ENCODE measurements around the gene MAPKAPK2. TPM values are rescaled to one million over a fixed set of nuclear protein-coding genes. Genes with fewer than 3 reads are reported as not detected.

The MAPKAPK2 gene
- total RNA-seq, 2 donors from 2014 or later: 27.1 to 67.0 TPM

GRCh38 chr1:206779638-206780037 lies 94.9 kb downstream of the MAPKAPK2 start:
- intact Hi-C loops (cut with DNase I): no loop called here
- Histone ChIP-seq H3K27ac (no peak overlapping the region), H3K36me3 (no peaks in the 10 kb centered on the region), H3K4me3 (no peak overlapping the region), H3K27me3 (replicated peaks; ENCODE audit: insufficient read depth) (no peaks in the 10 kb centered on the region), H3K4me1 (replicated peaks) (no peaks in the 10 kb centered on the region), H3K9me3 (no peaks in the 10 kb centered on the region)
- no peak for DNase-seq (ENCODE audit: low spot score)
- 76% methylated on average over 2 of the region's 2 CpGs for WGBS
- TF ChIP-seq POLR2AphosphoS5 (IDR thresholded peaks at IDR 0.05): no peak
- TF ChIP-seq POLR2A (IDR thresholded peaks at IDR 0.05): no peak
- no peak for TF ChIP-seq CTCF (IDR thresholded peaks at IDR 0.05)

GRCh38 chr1:206782448-206782847 lies 97.7 kb downstream of the MAPKAPK2 start:
- Histone ChIP-seq H3K9me3 (no peaks in the 10 kb centered on the region), H3K4me1 (replicated peaks) (no peaks in the 10 kb centered on the region), H3K4me3 (no peak overlapping the region), H3K27me3 (replicated peaks; ENCODE audit: insufficient read depth) (no peaks in the 10 kb centered on the region), H3K36me3 (no peaks in the 10 kb centered on the region), H3K27ac (no peak overlapping the region)
- WGBS: 83% methylated on average over 2 of the region's 2 CpGs
- intact Hi-C loops (cut with DNase I): no loop called here
- no peak for DNase-seq (ENCODE audit: low spot score)
- TF ChIP-seq CTCF (IDR thresholded peaks at IDR 0.05): no peak
- no peak for TF ChIP-seq POLR2A (IDR thresholded peaks at IDR 0.05)
- no peak for TF ChIP-seq POLR2AphosphoS5 (IDR thresholded peaks at IDR 0.05)

GRCh38 chr1:206783506-206783905 lies 98.8 kb downstream of the MAPKAPK2 start:
- 79% methylated on average over 7 of the region's 7 CpGs for WGBS
- Histone ChIP-seq H3K9me3 (no peaks in the 10 kb centered on the region), H3K27me3 (replicated peaks; ENCODE audit: insufficient read depth) (no peaks in the 10 kb centered on the region), H3K27ac (no peak overlapping the region), H3K4me3 (no peak overlapping the region), H3K36me3 (no peaks in the 10 kb centered on the region), H3K4me1 (replicated peaks) (no peaks in the 10 kb centered on the region)
- TF ChIP-seq POLR2A (IDR thresholded peaks at IDR 0.05) (no peak), POLR2AphosphoS5 (IDR thresholded peaks at IDR 0.05) (no peak), CTCF (IDR thresholded peaks at IDR 0.05) (no peak)
- no peak for DNase-seq (ENCODE audit: low spot score)
- intact Hi-C loops (cut with DNase I): no loop called here

Small RNA genes within 50 kb of the gene (small RNA-seq; reads per million reads assigned to genes)
- 0 reads per million in 2 donors for gene RF00019

Other genes with a start within 250 kb of the MAPKAPK2 start
- 1 to 10 TPM; 3.6 to 6.1 TPM for gene IKBKE, start 214.4 kb upstream of the MAPKAPK2 start, total RNA-seq
- gene RASSF5, start 177.4 kb upstream of the MAPKAPK2 start, total RNA-seq: 10 to 100 TPM; 22.2 to 42.5 TPM
- 10 to 100 TPM; 42.8 to 60.2 TPM for gene EIF2D, start 72.4 kb upstream of the MAPKAPK2 start, total RNA-seq
- 1 to 10 TPM; 2.6 to 9.7 TPM for gene DYRK3, start 49.4 kb upstream of the MAPKAPK2 start, total RNA-seq
- not detected for gene IL19, start 85.9 kb downstream of the MAPKAPK2 start, total RNA-seq
- gene IL10, start 87.6 kb downstream of the MAPKAPK2 start, total RNA-seq: not detected
- gene IL20, start 180.7 kb downstream of the MAPKAPK2 start, total RNA-seq: not detected
- gene IL24, start 212.5 kb downstream of the MAPKAPK2 start, total RNA-seq: not detected
- gene FCMR, start 237.0 kb downstream of the MAPKAPK2 start, total RNA-seq: 1 to 10 TPM; 1.7 to 2.2 TPM